Measurements from ENCODE around the gene FAM180A. TPM values are rescaled to one million over a fixed set of nuclear protein-coding genes. Genes with fewer than 3 reads are reported as not detected.
A peak's percentile ranks its signal among the peaks of the same experiment; 100 is the strongest.

Gene FAM180A
- total RNA-seq, 1 experiment from 2014 or later = not detected

- ChIA-PET POLR2A (no interaction called here), CTCF (no interaction called here)
- Histone ChIP-seq H3K4me3 (ENCODE audit: low read depth in 2 of 2, low read length in 2 of 2) (peak overlapping the region in 1 of 2 experiments; percentile 35; a peak in 3 of 4 replicates), H3K9me3 (ENCODE audit: control insufficient read depth, insufficient read depth, low read depth, low read length) (no peaks in the 10 kb centered on the region), H3K27ac (ENCODE audit: low read length) (peak overlapping the region; percentile 40), H3K4me1 (ENCODE audit: control insufficient read depth, insufficient read depth, low read length) (peaks cover 20% of the 10 kb centered on the region; the same call in 1 of the 2 replicates), H3K36me3 (ENCODE audit: control insufficient read depth, insufficient read depth, low read length) (no peaks in the 10 kb centered on the region), H3K27me3 (ENCODE audit: control insufficient read depth, insufficient read depth, low read length) (no peaks in the 10 kb centered on the region)
- DNase-seq (ENCODE audit: low read depth, low spot score) = no peak
- intact Hi-C loops (cut with micrococcal nuclease; ENCODE audit: unreplicated experiment) (no loop called here), in situ Hi-C loops (cut with HindIII; ENCODE audit: low pct_unique_long_range_greater_than_20kb, low sequenced_read_pairs) (no loop called here)
- TF ChIP-seq CTCF (IDR thresholded peaks at IDR 0.05) = no peak
- no peak for TF ChIP-seq POLR2AphosphoS5 (IDR thresholded peaks at IDR 0.05; ENCODE audit: low read depth, low read length)
- TF ChIP-seq SIN3A (IDR thresholded peaks at IDR 0.05; ENCODE audit: borderline replicate concordance, insufficient read depth, low read depth, low read length) = no peak
- no peak for TF ChIP-seq REST (IDR thresholded peaks at IDR 0.05; ENCODE audit: insufficient read depth in 1 of 2, low read depth in 2 of 2, low read length in 1 of 2)
- no peak for TF ChIP-seq TCF7L2 (IDR thresholded peaks at IDR 0.05; ENCODE audit: low read depth, low read length)
- no TSS peak for BruUV-seq (replicated peaks)
- ATAC-seq = no peak
These were observed 33.5 kb downstream of the FAM180A start for GRCh38 chr7:135715055-135715522.

GRCh38 chr7:135714534-135715009, 34.0 kb downstream of the FAM180A start:
- ATAC-seq (peak; percentile 87), DNase-seq (ENCODE audit: low read depth, low spot score) (peak; percentile 33)
- H3K9me3 ChIP-seq (ENCODE audit: control insufficient read depth, insufficient read depth, low read depth, low read length) = no peaks in the 10 kb centered on the region
- POLR2A ChIA-PET = no interaction called here
- no TSS peak for BruUV-seq (replicated peaks)
- intact Hi-C loops (cut with micrococcal nuclease; ENCODE audit: unreplicated experiment) = no loop called here
- CTCF ChIA-PET = no interaction called here
- H3K4me3 ChIP-seq (ENCODE audit: low read depth in 2 of 2, low read length in 2 of 2) = peak overlapping the region in 1 of 2 experiments; percentile 35; a peak in 3 of 4 replicates
- no peaks in the 10 kb centered on the region for H3K27me3 ChIP-seq (ENCODE audit: control insufficient read depth, insufficient read depth, low read length)
- peaks cover 20% of the 10 kb centered on the region; the same call in 1 of the 2 replicates for H3K4me1 ChIP-seq (ENCODE audit: control insufficient read depth, insufficient read depth, low read length)
- in situ Hi-C loops (cut with HindIII; ENCODE audit: low pct_unique_long_range_greater_than_20kb, low sequenced_read_pairs) = no loop called here
- TF ChIP-seq SIN3A (IDR thresholded peaks at IDR 0.05; ENCODE audit: borderline replicate concordance, insufficient read depth, low read depth, low read length) (no peak), POLR2AphosphoS5 (IDR thresholded peaks at IDR 0.05; ENCODE audit: low read depth, low read length) (no peak; the same call in 1 of the 2 replicates), TCF7L2 (IDR thresholded peaks at IDR 0.05; ENCODE audit: low read depth, low read length) (peak; percentile 95)
- H3K27ac ChIP-seq (ENCODE audit: low read length) = peak overlapping the region; percentile 54
- H3K36me3 ChIP-seq (ENCODE audit: control insufficient read depth, insufficient read depth, low read length) = no peaks in the 10 kb centered on the region

GRCh38 chr7:135713836-135714470, 34.7 kb downstream of the FAM180A start:
- in situ Hi-C loops (cut with HindIII; ENCODE audit: low pct_unique_long_range_greater_than_20kb, low sequenced_read_pairs) = no loop called here
- POLR2A ChIA-PET = no interaction called here
- no peaks in the 10 kb centered on the region for H3K36me3 ChIP-seq (ENCODE audit: control insufficient read depth, insufficient read depth, low read length)
- DNase-seq (ENCODE audit: low read depth, low spot score) (no peak), ATAC-seq (peak; percentile 33)
- H3K4me1 ChIP-seq (ENCODE audit: control insufficient read depth, insufficient read depth, low read length) = peaks cover 20% of the 10 kb centered on the region; the same call in 1 of the 2 replicates
- TF ChIP-seq REST (IDR thresholded peaks at IDR 0.05; ENCODE audit: insufficient read depth in 1 of 2, low read depth in 2 of 2, low read length in 1 of 2) (no peak), SIN3A (IDR thresholded peaks at IDR 0.05; ENCODE audit: borderline replicate concordance, insufficient read depth, low read depth, low read length) (no peak), CTCF (IDR thresholded peaks at IDR 0.05) (no peak), TCF7L2 (IDR thresholded peaks at IDR 0.05; ENCODE audit: low read depth, low read length) (no peak), POLR2AphosphoS5 (IDR thresholded peaks at IDR 0.05; ENCODE audit: low read depth, low read length) (no peak)
- CTCF ChIA-PET = no interaction called here
- no peaks in the 10 kb centered on the region for H3K27me3 ChIP-seq (ENCODE audit: control insufficient read depth, insufficient read depth, low read length)
- no peaks in the 10 kb centered on the region for H3K9me3 ChIP-seq (ENCODE audit: control insufficient read depth, insufficient read depth, low read depth, low read length)
- H3K27ac ChIP-seq (ENCODE audit: low read length) = peak overlapping the region; percentile 54
- peak overlapping the region in 1 of 2 experiments; percentile 35; a peak in 1 of 4 replicates for H3K4me3 ChIP-seq (ENCODE audit: low read depth in 2 of 2, low read length in 2 of 2)
- BruUV-seq (replicated peaks) = no TSS peak
- intact Hi-C loops (cut with micrococcal nuclease; ENCODE audit: unreplicated experiment) = no loop called here

All from Panc1 (cell line).